ENCODE measurements around the gene FAS.
A peak's percentile ranks its signal among the peaks of the same experiment; 100 is the strongest.
"Not testable (repeated sequence)": the region's sequence is repeated elsewhere in the genome, so short reads cannot be mapped to it uniquely, and the experiment has no call there.

FAS gene

GRCh38 chr10:88992921-88993524 lies 2.4 kb downstream of the FAS start:
- no peak for DNase-seq

DNA sequence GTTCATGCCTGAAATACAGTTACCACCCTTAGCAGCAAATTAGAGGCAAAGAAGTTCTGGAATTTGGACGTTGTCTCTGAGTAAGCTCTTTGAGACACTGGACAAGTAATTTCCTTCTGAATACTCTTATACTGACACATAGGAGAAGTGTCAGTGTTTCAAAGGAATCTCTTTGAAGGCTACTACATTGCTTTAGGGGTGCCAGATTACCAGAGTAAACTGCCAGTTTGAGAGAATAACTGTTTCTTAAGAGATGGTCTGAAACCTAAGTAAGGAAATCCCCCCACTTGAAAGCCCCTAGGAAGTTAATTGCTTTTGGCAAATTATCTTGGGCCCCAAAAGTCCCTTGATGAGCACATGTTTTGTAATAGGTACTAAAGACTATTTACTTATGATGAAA lies 3.4 kb downstream of the FAS start:
- DNase-seq: no peak

DNA sequence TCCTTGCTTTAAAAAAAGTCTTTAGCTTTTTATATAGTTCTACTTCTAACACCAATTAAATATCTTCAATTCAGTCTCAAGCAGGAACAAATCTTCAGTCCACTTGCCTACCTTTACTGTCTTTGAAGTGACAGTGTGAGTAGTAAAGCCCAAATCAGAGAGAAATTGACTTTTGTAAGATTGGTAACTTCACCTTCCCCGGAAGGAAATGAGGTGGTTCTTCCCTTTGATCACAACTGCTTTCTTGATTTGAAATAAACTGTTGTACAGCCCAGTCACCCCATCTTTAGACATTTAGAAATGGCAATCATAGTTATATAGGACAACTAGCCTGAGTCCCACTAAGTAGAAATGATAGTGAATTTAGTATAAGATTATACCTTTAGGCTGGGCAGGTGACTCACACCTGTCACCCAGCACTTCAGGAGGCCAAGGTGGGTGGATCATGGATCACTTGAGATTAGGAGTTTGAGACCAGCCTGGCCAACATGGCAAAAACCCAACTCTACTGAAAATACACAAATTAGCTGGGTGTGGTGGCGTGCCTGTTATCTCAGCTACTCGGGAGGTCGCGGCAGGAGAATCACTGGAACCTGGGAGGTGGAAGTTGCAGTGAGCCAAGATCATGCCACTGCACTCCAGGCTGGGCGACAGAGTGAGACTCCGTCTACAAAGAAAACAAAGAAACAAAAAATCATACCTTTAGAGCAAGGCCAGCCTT lies 4.7 kb downstream of the FAS start:
- DNase-seq: no peak

GRCh38 chr10:88996927-88997326 lies 6.3 kb downstream of the FAS start:
- DNase-seq: no peak

DNA sequence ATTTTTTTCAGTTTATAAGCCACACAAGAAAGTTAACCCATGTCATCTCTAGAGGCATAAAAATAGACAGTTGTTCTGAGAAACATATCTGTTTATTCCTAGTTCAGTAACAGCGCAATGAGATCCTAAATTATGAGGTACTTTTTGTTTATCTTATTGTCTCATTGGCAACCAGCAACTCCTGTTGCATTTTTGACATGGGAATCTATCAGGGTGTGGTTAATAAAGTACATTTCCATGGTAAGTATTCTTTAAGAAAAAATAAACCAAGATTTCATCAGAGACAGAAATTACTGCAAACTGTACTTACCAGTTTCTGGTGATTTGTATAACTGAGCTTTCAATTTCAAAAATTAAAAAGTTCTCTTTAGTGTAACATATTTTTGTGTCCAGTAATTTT lies 9.0 kb downstream of the FAS start:
- DNase-seq: no peak

DNA sequence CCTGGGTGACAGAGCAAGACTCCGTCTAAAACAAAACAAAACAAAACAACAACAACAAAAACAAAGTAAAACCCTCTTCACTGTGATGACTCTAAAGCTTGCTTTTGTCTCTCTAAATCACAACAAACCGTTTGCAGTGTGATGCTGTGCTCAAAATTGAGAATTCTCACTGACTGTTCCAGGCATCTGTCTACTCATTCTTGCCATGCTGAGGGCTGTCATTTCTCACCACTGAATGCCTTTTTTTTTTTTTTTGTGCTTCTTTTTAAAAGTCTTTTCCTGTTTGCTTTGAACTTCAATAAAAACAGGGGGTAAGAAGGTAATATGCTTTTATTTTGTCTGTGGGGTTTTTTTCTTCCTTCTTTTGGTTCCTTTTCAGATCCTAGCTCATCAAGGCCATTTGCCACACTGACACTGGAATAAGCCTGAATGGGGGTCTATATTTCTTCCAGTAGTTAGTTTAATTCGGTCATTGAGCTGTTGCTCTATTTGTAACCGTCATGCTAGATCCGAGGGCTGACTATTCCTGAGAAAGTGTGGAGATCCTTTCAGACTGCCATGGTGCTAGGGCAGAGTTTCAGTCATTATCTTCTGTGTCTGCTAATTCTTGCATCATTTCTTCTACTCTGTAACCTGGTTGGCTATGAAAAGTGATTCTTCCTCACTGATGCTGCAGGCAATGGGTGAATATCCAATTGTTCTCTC lies 10.6 kb downstream of the FAS start:
- no peak for DNase-seq

GRCh38 chr10:89001729-89002072 lies 11.1 kb downstream of the FAS start:
- DNase-seq: no peak

GRCh38 chr10:89002226-89002978 lies 11.8 kb downstream of the FAS start:
- DNase-seq: no peak

GRCh38 chr10:89003344-89003743 lies 12.7 kb downstream of the FAS start:
- no peak for DNase-seq

GRCh38 chr10:89007129-89007893 lies 16.7 kb downstream of the FAS start:
- DNase-seq: no peak

DNA sequence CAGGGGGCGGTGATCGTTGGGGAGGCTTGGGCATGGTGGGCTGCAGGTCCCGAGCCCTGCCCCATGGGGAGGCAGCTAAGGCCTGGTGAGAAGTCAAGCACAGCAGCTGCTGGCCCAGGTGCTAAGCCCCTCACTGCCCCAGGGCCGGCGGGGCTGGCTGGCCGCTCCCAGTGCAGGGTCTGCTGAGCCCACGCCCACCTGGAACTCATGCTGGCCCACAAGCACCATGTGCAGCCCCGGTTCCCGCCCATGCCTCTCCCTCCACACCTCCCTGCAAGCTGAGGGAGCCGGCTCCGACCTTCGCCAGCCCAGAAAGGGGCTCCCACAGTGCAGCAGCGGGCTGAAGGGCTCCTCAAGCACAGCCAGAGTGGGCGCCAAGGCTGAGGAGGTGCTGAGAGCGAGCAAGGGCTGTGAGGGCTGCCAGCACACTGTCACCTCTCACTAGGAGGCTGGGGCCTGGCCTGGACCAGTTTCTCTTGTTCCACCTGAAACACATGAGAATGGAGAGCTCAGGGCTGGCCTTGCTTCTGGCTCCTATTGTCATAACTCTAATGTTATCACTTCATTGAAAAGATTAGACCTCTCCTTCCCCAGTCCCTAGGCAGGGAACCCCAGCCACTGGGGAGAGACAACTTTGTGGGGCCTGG lies 28.2 kb downstream of the FAS start:
- not testable (repeated sequence) for DNase-seq

DNA sequence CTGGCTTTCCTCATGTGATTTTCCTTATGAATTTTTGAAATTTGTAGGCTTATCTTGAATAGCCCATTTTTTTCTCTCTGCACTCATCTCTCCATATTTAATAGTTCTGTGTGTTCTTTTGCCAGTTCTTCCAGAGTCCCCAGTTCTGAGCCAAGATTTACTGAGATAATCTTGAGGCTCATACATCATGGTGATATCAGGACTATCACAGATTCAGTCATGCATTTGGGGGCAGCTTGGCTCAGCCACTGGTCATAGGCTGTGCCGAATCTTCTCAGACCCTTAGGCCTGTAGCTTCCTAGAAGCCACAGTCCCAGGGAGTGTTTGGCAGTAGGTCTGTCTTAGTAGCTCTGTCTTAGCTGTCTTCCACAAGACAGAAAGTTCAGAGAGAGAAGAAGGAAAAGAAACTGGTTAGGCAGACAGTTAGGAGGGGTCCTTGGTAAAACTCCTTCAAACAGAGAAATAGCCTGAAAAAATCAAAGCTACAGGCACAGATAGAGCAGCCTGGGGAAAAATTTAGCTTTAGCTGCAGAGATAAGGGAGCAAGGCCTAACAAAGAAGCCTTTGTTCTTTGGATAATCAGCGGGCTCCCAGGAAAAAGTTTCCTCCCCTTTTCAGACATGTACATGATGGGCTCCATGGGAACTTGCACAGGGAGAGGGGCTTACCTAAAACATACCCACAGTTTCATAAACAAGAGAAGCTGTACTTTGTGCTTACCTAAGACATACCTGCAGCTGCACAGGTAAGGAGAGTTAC lies 29.1 kb downstream of the FAS start:
- DNase-seq: no peak

DNA sequence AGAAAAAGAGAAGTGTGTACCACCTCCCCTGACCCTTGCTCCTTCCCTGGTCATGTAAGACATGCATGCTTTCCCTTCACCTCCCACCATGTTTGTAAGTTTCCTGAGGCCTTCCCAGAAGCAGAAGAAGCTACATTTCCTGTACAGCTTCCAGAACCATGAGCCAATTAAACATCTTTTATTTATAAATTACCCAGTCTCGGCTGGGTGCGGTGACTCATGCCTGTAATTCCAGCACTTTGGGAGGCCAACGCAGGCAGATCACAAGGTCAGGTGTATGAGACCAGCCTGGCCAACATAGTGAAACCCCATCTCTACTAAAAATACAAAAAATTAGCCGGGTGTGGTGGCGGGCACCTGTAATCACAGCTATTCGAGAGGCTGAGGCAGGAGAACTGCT lies 30.9 kb downstream of the FAS start:
- not testable (repeated sequence) for DNase-seq

DNA sequence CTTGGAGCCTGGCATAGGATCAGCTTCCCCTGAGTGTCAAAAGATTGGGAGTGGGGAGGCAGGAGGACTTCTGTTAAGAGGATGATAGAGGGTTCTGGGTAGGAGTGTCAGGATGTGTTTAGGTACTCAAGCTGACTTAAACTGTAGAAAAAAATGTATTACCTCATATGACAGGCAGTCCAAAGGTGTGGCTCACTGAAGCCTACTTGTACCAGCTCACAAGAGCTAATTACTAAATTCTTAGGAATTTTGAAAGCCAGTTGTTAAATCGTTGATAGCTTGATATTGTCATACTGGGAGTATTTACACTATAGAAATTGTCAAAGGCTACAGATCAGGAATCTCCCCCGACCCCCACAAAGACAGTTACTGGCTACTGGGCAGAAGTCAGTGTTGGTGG lies 32.1 kb downstream of the FAS start:
- DNase-seq: no peak

DNA sequence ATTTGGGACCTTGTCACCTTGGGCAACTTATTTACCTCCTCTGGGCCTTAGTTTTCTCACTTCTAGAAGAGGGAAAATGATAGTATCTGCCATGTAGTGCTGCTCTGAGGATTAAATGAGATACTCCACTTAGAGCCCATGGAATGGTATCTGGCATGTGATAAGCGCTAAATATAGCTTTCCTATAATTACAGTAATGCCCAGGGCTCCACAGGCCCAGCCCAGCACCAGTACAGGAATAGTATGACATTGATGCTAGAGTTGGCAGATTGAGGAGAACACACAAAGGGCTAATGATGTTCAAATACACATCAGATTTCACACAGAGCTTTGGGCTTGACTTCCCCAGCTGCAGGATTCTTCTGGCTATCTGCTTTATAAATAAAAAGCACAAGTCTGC lies 34.9 kb downstream of the FAS start:
- DNase-seq: no peak

- DNase-seq: no peak
Measured at GRCh38 chr10:89029181-89029580, 38.6 kb downstream of the FAS start.

DNA sequence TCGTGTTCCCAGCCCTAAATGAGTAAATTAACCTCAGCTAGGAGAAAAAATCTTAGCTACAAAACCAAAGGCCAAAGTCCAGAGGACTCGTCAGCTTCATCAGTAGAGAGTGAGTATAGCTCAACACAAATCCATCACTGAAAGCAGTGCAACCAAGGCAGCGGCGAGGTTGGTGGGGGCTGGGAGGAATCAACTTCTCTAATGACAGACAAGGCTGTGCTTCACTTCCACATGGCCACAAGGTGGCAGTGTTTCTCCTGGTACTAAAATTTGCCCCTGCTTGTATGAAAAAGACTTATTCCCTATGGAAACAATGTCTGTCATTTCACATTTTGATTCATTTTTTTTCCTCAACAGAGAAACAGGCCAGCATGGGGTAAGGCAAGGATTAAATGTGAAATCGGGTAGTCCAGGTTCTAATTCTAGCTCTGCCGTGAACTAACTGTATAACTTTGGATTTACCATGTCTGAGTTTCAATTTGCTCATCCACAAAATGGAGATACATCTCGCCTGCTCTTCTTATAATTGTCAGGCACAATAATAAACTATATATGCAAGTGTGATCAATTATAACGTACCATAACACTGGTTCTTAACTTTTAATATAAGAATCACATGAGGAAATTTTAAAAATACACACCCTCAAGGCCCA lies 39.3 kb downstream of the FAS start:
- DNase-seq: peak in 50 of 51 donors; percentile 3 to 87 (median 53)

DNA sequence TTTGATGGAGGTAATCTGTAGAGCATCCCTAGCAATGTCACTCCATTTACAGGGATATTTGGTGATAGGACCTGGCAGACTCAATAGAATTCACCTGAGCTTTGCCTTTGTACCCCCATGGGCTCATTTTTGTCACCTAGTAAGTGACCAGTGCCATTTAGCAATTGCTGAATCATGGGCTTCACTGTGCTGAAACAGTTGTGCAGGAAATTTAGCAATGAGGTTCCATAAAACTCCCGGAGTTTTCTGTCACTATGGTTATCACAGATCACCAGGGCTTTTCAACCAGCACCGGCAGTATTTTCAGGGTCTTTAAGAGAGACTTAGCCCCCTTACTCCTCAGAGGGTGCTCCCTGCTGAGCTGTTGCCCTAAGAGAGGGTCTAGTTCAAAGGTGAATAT lies 40.2 kb downstream of the FAS start:
- no peak for DNase-seq

DNA sequence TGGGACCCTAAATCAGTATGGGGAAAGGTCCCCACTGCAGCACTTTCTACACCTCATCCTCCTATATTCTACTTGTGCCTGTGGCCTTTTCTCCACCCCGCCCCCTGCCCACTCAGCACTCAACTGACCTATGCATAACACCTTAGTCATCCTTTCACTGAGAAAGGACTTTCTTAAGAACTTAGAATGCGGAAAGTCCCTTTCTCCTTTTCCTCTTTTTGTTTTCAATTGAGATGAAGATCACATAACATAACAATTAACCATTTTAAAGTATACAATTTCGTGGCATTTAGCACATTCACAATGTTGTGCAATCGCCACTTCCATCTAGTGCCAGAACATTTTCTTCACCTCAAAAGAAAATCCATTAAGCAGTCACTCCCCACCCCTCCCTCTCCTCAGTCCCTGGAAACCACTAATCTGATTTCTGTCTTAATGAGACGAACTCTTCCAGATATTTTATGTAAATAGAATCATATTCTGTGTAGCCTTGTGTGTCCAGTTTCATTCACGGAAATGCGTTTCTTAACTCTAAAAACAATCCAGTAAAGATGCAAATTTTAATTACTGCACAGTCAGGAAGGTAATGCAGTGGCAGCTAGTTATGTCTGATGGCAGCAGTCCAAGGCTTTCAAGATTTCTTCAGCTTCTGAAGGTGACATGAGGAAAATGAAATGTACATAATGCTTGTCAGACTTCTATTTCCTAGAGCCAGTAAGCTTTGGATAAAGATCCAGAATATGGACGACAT lies 41.7 kb downstream of the FAS start:
- DNase-seq: peak in 2 of 51 donors; percentile 3
